Hepatic stellate cell (primary cell): ENCODE data around the gene FHL3.
A peak's percentile ranks its signal among the peaks of the same experiment; 100 is the strongest.

Experiments used
- DNase-seq: peaks from one replicate; pipeline ENCODE4 v3.0.0; 2011; ENCODE audit warnings: low spot score

Gene FHL3

GRCh38 chr1:38005195-38006007, at the start of gene FHL3:
Gene FHL3 (minus strand): TSS chr1:38005514. CDS start chr1:37999412, 6,102 bp downstream.
- DNase-seq, result no peak

- DNase-seq, result no peak
These were observed 48.2 kb upstream of the FHL3 start for GRCh38 chr1:38053416-38054091.

GRCh38 chr1:38052750-38053415, 47.6 kb upstream of the FHL3 start:
- no peak for DNase-seq

GRCh38 chr1:38051079-38051543, 45.8 kb upstream of the FHL3 start:
- no peak for DNase-seq

- no peak for DNase-seq
These were observed 45.2 kb upstream of the FHL3 start for GRCh38 chr1:38050397-38051078.

- no peak for DNase-seq
These were observed 42.4 kb upstream of the FHL3 start for GRCh38 chr1:38047603-38048141.

- DNase-seq, result peak; percentile 91
These were observed 41.7 kb upstream of the FHL3 start for GRCh38 chr1:38046884-38047602.

- DNase-seq, result no peak
These were observed 41.1 kb upstream of the FHL3 start, which contains the start of gene POU3F1 for GRCh38 chr1:38046333-38046883. Gene POU3F1 (minus strand): TSS chr1:38046793. CDS start chr1:38046743, 50 bp downstream.

- DNase-seq, result no peak
These were observed 40.4 kb upstream of the FHL3 start for GRCh38 chr1:38045401-38046332.

GRCh38 chr1:38044221-38045215, 39.2 kb upstream of the FHL3 start:
- DNase-seq, result no peak

- no peak for DNase-seq
These were observed 37.9 kb upstream of the FHL3 start for GRCh38 chr1:38043036-38043747.

GRCh38 chr1:38041936-38042834, 36.9 kb upstream of the FHL3 start:
- no peak for DNase-seq

- no peak for DNase-seq
These were observed 34.2 kb upstream of the FHL3 start for GRCh38 chr1:38039331-38040088.

- DNase-seq, result no peak
These were observed 33.5 kb upstream of the FHL3 start for GRCh38 chr1:38038861-38039260.

GRCh38 chr1:38037221-38037939, 32.1 kb upstream of the FHL3 start:
- DNase-seq, result no peak
